ENCODE results near the gene IGLON5.

Gene IGLON5

DNA sequence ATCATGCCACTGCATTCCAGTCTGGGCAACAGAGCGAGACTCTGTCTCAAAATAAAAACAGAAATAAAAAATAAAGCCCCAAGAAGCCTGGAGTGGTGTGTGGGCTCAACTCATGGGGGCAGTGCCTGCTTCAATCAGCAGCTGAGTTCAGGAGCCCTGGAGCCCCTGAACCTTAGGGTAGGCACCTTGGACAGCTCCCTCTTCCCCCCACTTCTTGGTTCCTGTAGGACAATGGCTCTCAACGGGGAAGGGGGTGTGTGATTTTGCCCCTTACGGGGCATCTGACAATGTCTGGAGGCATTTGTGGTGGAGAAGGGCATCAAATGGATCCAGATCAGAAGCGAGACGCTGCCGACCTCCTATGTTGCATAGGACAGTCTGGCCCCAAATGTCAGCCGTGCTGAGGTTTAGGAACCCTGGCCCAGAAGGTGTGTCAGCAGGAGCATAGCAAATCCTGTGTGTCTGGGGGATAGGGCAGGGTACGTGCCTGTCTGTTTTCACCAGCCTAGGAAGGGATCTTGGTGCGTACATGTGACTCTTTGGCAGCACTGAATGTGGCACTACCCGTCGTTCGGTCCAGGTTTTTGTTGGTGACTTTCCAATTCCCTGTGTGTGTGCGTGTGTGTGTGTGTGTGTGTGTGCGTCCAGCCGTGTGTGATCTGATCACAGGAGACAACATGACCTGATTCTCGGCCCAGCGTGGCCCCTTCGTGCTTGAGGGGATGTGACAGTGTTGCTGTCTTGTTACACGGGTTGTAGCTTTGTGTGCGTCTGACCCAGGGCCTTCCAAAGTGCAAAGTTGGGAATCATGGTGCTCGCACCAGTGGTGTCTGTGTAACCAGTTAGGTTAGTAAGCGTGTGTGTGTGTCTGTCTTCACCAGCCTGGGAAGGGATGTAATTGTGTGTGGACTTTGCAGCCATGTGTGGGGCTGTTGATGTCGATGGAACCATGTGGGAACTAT is 7.5 kb downstream of the IGLON5 start:
- no peak for DNase-seq

DNA sequence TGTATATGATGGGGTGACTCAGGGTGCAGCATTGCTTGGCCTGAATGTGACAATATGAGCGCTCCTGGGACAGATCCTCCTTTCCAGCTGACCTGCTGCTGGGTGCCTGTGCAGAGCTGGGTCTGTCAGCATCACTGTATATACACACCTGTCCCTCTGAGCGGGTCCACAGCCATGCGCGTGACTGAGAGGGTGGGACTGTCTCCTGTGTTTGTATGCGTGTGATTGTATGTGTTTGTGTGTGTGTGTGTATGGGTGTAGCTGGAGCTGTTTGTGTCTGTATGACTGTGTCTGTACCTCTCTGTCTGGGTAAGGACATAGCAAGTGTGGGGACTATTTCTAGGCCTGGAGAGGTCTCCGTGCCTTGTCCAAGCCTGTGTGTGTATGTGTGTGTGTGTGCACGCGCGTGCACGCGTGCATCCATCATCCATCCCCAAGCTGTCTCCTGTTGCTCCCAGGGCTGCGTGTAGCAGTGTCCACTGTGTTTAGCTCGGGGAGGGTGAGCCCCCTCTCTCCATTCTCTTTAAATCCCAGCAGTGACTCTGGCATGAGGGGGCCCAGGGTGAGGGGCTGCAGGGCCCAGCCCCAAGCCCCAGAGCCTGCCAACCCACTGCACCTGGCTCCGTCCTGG is 8.3 kb downstream of the IGLON5 start:
- DNase-seq = no peak

DNA sequence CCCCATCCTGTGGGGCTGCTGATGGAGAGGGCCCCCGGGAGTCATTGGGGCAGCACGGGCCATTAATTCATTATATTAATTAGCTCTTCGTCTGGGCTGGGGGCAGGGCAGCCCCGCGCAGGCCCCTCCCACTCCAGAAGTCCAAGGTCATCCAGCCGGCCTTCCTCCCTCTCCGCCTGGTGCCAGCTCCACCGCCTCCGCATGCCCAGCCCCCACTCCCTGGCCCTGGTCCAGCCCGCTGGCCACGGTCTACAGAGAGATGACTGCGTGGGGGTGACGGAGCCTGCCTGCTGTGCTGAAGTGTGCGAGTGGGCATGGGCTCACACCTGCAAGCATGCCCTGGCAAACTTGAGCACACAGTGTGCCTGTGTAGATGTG is 8.8 kb downstream of the IGLON5 start:
- DNase-seq = no peak

DNA sequence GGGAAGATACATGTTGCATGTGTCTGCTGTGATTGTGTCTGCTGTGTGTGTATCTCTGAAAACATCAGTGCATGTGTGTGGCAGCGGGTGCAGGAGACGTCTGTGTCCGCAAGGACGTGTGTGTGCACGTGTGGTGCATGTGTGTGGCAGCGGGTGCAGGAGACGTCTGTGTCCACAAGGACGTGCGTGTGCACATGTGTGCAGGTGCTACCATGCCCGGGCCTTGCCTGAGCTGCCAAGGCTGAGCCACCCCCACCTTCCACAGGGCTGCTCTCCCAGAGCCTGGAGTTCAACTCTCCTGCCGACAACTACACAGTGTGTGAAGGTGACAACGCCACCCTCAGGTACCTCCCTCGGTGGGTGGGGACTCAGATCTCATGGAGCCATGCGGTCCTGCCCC is 10.4 kb downstream of the IGLON5 start:
- no peak for DNase-seq

DNA sequence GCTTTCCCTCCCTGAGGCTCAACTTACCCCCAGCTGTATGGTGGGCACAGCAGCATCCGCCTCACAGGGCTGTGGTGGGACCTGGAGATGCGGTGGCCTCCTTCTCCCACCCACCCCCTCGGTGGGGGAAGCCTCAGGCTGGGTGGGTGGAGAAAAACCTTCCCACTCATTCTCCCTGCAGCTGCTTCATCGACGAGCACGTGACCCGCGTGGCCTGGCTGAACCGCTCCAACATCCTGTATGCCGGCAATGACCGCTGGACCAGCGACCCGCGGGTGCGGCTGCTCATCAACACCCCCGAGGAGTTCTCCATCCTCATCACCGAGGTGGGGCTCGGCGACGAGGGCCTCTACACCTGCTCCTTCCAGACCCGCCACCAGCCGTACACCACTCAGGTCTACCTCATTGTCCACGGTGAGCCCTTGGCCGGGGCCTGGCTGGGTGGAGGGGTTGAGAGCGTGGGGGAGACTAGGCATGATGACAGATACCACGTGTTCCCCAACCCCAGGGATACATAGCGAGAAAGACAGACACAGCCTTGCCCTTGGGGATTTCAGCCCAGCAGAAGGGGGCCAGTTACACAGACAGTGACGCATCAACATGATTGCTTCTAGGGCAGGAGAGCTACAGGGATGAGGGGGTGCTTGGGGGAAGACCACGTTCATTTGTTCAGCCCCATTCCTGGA is 12.2 kb downstream of the IGLON5 start:
- no peak for DNase-seq

DNA sequence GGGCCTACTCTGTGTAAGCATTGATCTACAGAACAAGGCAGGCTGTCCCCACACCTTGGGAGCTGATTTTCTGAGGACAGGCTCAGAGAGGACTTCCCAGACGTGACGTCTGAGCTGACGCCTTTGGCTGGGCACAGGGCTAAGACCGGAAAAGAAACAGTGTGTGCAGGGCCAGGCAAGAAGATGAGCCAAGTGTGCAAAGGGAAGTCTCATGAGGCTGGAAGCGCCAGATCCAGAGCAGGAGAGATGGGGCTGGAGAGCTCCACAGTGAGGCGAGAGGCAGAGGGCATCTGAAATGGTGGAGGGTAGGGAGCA is 12.7 kb downstream of the IGLON5 start:
- DNase-seq = no peak

DNA sequence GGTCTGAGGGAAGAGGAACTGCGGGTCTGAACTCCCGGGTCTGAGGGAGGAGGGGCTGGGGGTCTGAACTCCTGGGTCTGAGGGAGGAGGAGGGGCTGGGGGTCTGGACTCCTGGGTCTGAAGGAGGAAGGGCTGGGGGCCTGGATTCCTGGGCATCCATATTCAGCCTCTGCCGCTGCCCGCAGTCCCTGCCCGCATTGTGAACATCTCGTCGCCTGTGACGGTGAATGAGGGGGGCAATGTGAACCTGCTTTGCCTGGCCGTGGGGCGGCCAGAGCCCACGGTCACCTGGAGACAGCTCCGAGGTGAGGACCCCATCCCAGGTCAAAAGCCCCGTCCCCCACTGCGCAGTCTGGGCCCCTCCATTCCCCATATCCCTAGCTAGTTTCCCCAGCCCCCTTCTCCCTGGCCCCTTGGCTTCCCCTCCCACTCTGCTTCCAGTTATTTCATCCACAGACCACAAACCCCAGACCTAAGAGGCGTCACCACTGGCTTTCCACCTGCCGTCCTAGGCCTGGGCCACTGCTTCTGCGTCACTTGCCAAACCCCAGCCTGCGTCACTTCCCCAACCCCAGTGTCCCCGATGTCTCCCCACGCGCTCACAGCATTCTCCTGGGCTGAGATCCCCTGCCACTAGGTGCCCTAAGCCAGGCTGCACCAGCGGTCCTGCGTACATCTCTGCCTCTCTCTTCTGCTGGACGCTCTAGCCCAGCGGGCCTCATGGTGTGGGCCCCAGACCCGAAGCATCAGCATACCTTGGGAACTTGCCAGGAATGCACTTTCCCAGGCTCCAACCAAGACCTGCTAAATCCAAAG is 13.9 kb downstream of the IGLON5 start:
- no peak for DNase-seq

DNA sequence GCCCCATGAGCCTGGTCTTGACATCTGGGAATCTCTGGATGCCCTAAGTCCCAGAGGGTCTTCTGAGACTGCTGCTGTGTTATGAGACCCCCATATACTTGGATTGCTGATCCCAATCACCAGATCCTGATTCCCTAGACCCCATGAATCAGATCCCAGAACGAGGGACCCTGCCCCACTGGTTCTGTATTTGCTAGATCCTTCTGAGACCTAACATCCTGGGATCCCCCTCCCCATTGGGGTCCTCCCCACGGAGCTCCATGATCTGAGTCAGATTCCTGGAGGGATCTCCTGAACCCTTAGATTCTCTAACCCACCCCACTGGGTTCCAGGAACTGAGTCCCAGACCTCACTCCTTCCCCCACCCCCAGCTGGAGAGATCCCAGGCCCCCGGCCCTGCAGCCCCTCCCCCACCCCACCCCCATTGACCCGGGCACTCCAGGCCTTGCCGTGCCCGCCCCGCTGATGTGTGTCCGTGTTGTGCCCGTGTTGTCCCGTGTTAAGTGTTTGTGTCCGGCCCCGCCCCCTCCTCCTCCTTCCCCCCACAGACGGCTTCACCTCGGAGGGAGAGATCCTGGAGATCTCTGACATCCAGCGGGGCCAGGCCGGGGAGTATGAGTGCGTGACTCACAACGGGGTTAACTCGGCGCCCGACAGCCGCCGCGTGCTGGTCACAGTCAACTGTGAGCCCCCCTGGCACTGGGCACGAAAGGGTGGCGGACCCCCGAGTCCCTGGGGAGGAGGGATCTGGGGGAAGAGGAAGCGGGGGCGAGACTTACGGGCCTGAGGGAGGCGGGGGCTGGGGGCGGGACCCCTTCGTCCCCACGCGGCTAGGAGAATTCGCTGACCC is 15.0 kb downstream of the IGLON5 start:
- DNase-seq = no peak

DNA sequence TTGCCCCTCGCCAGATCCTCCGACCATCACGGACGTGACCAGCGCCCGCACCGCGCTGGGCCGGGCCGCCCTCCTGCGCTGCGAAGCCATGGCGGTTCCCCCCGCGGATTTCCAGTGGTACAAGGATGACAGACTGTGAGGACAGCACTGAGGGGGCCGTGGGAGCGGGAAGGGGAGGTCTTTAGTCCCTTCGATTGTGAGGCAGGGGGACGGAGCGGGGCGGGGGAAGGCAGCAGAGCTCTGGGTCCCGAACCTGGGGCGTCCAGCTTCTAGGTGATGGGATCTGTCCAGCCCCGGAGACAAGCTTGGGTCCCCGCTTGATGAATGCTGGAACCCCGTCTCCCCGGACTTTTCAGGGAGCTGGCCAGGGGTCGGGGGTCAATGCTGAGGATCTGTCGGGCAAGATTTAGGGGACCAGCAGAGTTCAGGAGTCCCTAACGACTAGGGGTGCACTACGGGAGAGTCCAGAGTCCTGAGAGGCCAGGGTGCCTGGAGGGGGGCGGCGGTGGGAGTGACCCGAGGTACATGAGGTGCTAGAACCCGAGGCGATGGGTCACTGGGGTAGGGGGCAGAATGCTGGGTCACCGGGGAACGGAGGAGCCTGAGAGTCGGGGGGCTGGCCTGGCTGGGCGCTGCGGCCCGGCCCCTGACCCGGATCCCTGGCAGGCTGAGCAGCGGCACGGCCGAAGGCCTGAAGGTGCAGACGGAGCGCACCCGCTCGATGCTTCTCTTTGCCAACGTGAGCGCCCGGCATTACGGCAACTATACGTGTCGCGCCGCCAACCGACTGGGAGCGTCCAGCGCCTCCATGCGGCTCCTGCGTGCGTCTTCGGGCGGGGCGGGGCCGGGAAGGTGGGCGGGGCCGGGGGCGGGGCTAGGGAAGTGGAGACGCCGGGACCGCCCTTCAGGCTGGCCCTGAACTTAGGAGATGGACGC is 15.9 kb downstream of the IGLON5 start:
- DNase-seq = peak; percentile 61 to 72

DNA sequence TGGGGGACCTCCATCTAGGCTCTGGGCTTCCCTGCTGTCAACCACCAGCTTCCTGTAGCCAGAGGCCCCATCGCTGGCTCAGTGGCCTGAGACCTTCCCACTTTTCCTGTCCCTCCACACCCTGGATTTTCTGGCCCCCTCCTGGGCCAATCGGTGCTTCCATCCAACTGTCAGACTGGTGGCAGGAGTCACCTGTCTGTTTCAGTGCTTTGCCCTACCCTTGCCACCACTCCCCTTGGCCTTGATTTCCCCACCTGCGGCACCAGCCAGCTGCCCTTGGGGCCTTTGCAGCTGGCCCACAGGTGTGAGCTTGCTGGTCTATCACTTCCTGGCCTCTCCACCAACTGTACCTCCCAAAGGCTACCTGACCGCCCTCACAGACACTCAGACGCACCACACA is 18.0 kb downstream of the IGLON5 start:
- DNase-seq = no peak

DNA sequence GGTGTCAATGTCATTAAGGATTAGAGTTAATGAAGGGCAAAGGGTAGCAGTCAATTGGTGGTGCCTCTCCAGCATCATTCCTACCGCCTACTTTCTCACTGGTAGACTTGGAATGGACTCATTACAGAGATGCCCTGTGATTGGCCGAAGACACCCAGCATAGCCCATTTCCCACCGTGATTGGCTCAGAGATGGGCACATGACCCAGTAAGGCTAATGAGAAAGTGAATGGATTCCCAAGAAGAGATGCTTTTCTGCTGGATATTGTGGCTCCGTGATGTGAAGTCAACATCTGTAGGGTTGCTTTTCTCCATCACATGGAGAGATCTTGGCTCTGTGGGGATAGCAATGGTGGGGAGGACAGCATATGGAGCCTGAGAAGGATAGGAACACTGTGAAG is 18.9 kb downstream of the IGLON5 start:
- no peak for DNase-seq

DNA sequence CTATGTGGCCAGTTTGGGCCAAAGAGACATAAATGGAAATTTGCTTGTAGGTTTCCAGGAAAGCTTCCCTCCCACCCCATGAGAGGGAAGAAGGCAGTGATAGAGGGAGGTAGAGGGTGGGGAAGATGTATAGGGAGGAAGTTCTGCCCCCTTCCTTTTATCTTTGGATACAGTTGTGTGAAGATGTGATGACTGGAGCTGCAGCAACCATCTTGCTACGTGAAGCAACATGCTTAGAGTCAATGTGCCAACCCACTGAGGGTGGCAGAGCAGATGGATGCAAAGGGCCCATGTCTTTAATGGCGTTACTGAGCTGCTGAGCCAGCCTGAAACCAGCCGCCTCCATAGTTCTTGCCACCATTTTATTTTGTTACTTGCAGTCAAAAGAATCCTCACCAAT is 19.7 kb downstream of the IGLON5 start:
- no peak for DNase-seq

DNA sequence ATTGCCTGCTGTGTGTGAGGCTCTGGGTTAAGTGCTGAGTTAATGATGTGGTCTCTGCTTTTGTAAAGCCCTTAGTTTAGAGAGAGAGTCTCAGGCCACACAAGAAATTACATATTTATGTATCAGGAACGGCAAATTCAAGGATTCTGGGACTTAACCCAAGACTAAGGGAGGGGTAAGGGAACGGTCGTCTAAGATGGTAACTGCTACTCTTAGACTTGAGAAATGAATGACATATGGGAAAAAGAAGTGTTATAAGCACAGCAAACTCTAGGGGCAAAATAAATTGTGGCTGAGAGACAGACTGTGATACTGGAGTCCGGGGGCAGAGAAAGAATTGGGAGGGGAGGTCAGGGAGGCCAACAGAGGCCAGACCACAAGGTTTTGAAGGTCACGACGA is 20.3 kb downstream of the IGLON5 start:
- no peak for DNase-seq

DNA sequence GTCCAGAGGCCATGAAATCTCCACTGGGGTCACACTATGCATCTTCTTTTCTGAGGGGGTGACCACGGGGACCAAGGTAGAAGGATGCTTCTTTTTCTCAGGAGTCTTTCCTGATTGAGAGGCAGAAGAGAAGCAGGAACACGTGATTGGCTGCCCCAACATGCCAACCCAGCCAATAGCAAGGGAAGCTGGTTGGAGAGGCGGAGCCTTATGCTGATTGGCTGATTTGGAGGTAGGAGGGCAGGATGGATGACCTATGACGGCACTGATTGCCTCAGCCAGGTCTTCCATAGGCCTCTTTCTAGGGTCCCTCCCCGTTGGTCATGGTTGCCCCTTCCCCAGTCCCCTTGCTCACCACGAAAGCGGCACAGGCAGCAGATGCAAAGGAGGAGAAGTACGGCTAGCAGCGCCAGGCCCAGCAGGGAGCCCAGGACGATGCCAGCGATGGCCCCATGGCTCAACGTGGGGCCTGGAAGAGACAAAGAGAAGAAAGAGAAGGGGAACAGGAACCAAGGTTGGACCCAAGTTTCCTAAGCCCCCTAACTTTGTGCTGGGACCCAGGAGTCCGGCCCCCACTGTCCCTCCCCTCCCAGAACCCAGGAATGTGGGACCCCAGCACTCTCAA is 22.5 kb downstream of the IGLON5 start:
- no peak for DNase-seq

DNA sequence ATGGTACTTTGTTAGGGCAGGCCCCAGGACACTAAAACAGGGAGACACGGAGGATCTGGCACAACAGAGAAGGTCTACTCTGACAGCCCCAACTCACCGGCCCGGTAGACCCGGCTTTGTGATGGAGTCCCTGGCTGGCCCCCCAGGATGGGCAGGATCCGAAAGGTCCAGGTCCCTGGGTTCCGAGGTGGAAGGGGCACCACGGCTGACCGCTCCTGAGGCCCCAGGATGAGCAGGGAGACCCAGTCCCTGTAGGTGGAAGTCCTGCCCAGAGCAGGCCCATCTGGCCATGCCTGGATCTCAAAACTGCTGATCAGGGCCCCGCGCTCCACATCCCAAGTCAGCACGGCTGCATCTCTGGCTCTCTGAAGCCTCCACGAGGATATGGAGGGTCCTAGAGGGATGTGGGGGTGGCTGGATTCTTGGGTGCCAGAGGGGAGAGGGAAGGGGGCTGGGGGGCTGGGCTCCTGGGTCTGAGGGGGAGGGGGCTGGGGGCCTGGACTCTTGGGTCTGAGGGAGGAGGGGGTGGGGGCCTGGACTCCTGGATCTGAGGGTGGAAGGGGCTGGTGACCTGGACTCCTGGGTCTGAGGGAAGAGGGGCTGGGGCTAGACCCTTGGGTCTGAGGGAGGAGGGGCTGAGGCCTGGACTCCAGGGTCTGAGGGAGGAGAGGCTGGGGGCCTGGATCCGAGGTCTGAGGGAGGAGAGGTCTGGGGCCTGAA is 25.9 kb downstream of the IGLON5 start:
- DNase-seq = no peak

DNA sequence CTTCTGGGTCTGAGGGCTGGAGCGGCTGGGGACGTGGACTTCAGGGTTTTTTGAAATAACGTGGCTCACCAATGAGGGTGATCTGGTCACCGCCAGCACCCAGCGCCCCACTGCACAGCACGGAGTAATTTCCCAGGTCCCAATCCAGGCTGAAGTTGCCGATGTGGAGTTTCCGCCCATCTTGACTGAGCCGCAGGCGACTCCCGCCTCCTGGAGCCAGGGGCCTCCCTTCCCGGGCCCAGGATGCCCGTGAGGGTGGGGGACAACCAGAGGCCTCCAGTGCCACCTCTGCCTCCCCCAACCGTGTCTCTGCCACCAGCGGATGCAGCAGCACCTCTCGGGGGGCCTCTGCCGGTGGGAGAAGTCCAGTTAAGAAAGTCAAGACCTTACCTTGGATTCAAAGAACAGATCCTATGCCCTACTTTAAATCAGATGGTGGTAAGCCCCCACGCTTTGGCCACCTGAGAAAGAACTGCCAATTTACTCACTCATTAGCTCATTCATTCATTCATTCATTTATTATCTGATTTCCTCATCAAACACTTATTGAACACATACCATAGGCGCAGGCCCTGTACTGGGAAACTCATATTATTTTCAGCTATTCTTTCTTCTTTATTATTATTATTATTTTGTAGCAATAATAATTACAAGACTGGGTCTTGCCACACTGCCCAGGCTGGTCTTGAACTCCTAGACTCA is 26.6 kb downstream of the IGLON5 start:
- DNase-seq = no peak

DNA sequence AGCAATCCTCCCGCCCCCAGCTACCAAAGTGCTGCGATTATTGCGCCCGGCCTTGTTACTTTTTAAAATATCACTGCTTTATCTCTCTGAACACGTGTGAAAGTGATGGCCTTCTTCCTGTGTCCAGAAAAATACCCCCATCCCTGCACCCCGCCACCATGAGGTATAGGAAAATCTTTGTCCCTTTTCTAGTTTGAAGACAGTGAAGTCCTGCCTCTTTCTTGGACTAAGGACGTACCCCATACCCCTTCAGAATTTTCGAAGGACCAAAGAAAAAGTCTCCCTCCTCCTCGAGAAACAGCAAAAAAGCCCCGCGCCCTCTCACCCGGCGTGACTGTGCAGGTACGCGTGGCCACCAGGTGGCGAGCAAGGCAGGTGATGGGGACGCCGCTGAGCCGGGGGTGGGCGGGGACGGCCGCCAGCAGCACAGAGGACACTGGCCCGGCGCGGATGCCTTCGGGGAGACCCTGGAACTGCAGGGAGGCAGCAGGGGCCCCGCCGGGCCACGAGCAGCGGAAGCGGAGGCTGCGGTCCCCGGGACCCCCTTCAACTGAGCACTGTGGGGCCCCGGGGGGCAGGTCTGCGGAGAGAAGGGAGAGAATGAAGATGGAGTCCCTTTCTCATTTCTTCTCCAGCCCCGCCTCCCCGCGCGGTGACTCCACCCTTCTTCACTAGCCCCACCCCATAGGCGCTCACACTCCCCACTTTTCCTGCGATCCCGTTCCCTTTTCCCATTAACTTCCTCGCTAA is 27.3 kb downstream of the IGLON5 start:
- peak; percentile 54 to 78 for DNase-seq

DNA sequence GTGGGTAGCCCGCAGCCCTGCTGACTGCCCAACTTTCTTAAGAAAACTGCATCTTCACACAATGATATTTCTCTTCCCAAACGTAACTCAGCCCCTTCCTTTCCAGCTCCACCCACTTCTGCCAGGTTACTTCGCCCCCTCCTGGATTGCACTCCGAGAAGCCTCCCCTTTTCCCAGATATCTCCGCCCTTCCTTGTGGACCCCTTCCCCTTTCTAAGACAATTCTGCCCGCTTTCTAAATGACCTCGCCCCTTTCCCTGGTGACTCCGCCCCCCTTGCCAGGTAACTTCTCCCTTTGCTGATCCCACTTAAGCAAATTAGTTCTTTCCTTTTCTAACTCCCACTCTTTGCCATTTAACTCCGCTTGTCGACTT is 27.9 kb downstream of the IGLON5 start:
- DNase-seq = no peak
